ENCODE data around the gene TTC39C. TPM values are rescaled to one million over a fixed set of nuclear protein-coding genes. Genes with fewer than 3 reads are reported as not detected.

The TTC39C gene
- total RNA-seq, 4 donors from 2014 or later = 39.2 to 65.7 (median 51.8) TPM

DNA sequence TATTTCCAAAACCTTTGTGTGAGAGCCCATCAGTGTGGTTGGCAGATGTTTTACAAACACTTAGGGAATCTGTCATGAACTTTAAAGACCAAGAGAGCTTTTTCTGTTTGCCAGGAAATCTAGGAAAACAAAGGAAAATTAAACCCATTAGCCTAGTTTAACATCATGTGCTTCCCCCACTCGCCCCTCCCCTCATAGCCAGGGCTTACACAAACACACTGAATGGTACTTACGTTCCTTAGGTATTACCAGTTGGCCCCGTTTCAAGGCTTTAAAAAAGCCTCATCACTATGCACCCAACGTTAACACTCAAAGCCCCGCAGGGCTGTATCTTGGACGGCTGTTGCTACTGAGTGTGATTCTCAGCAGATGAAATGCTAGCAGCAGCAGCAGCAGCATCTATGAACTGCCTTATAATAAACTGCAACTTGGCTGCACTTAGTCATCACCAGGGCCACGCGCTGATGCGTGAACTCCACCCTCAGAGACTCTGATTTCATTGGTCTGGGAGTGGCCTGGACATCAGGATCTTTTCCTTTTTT, 20.1 kb upstream of the TTC39C start:
- TF ChIP-seq, protein P1, sequence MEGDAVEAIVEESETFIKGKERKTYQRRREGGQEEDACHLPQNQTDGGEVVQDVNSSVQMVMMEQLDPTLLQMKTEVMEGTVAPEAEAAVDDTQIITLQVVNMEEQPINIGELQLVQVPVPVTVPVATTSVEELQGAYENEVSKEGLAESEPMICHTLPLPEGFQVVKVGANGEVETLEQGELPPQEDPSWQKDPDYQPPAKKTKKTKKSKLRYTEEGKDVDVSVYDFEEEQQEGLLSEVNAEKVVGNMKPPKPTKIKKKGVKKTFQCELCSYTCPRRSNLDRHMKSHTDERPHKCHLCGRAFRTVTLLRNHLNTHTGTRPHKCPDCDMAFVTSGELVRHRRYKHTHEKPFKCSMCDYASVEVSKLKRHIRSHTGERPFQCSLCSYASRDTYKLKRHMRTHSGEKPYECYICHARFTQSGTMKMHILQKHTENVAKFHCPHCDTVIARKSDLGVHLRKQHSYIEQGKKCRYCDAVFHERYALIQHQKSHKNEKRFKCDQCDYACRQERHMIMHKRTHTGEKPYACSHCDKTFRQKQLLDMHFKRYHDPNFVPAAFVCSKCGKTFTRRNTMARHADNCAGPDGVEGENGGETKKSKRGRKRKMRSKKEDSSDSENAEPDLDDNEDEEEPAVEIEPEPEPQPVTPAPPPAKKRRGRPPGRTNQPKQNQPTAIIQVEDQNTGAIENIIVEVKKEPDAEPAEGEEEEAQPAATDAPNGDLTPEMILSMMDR (IDR thresholded peaks at IDR 0.05; ENCODE audit: low read depth) = no peak

DNA sequence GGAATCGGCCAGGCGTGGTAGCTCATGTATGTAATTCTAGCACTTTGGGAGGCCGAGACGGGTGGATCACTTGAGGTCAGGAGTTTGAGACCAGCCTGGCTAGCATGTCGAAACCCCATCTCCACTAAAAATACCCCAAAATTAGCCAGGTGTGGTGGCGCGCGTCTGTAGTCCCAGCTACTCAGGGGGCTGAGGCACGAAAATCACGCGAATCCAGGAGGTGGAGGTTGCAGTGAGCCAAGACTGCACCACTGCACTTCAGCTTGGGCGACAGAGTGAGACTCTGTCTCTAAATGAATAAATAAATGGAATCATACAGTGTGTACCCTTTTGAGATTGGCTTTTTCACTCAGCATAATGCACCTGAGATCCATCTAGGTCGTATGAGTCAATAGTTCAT, 19.4 kb upstream of the TTC39C start:
- TF ChIP-seq, protein P1 (IDR thresholded peaks at IDR 0.05; ENCODE audit: low read depth) = no peak

DNA sequence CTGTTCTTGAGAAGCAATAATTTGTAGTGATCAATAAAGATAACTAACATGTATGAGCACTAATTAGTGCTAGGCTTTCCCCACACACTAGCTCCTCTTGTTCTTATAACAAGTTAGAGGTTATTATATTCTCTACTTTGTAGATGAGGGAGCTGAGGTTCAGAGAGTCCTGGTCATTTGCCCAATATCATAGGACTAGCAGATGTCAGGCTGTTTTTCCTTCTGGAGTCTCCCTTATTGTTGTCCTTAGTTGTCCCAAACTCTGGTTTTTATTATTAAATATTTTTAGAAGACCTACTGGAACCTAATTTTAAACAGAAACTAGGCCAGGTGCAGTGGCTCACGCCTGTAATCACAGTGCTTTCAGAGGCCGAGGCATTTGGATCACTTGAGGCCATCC, 16.5 kb upstream of the TTC39C start:
- TF ChIP-seq, protein P1 (IDR thresholded peaks at IDR 0.05; ENCODE audit: low read depth) = no peak

DNA sequence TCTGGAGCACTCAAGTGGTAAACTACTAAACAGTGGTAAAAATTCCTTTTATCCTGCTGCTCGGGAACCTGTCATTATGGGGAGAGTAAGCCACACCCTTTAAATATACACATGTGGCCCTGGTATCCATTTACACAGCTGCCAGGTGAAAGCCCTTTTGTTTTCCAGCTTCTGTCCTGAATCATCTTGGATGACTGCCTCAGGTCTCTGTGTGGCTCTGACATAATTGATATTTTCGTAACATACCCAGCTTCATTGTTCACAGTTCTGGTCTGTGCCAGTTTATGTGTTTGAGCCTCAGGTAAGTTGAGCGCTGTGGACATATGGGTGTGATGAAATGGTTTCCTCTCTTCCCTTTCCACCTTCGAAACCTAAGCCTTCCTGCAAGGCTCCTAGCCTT, 15.7 kb upstream of the TTC39C start:
- TF ChIP-seq, protein P1 (IDR thresholded peaks at IDR 0.05; ENCODE audit: low read depth) = no peak

DNA sequence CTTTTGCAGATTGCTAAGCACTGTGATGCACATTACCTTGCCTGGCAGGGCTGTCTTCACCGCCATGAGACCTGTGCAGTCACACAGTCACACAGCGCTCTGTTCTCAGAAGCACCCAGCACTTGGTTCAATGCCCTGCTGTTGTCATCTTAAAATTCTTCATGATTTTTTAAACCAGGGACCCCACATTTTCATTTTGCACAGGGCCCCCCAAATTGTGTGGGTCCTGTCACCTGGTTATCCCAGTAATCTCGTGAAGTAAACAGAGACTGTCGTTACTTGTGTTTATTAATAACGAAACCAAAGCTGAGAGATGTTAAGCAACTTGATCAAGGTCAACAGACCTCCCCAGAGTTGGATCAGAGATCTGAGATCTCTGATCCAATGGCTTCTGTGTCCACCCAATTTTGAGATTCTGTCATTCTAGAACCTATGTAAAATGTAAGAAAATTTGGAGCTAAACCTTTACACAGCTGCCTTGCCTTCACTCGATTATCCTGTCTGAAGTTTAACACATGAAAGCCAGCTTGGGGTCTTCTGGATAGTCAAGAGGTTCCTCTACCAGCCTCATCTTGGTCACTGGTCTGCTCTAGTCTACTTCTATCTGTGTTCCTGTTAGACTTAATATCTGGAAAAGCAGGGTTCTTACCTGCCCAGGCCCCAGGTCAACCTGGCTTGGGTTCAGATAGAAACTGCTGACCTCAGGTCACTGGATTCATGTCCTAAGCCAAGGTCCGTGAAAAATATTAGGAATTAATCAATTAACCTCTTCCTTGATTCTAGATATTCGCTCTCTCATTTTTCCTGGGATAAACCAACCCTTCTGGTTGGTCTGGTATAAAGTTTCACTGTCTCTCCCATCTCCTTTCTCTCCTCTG, 13.7 kb upstream of the TTC39C start:
- TF ChIP-seq, protein P1 (IDR thresholded peaks at IDR 0.05; ENCODE audit: low read depth) = no peak

DNA sequence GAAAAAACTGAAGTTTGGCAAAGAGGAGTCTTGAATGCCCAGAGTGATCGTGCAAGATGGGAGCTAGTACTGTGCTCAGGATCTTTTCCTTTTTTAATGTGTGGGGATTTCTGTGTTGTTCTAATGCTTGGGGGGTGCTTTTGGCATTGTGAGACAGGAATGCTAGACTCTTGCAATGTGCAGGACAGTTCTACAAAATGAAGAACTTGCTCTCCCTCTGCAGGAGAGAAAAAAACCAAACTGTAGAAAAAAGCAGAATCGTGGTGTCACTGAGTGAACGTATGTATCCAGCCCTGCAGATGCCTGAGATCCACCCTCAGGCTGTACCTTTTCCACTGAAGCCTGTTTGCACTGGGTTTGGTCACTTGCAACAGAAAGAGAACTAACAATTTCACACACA, 12.1 kb upstream of the TTC39C start:
- TF ChIP-seq, protein P1 (IDR thresholded peaks at IDR 0.05; ENCODE audit: low read depth) = no peak

DNA sequence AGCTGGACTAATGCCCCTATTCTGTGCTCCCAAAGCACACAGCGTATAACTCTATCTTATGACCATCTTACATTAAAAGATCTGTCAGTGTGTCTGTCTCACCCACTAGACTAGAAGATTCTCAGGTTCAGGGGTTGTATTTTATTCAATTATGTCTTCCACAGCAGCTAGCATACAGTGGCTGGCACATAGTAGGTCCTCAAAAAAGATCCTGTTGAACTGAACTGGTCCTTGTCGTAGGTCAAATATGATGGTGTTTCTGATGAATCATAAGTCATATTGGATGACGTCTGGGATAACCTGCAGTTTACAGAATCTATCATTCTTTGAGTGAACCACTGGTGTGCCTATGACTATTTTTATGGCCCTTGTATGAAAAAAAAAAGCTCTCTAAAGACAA, 11.3 kb upstream of the TTC39C start:
- TF ChIP-seq, protein P1 (IDR thresholded peaks at IDR 0.05; ENCODE audit: low read depth) = no peak

All from subcutaneous adipose tissue (tissue), 4 donors.